Measurements from ENCODE around the gene N4BP2L2. TPM values are rescaled to one million over a fixed set of nuclear protein-coding genes. Genes with fewer than 3 reads are reported as not detected.

Gene N4BP2L2
- total and polyA plus RNA-seq, 2 of the 8 experiments (the other 6 are each of a cell fraction or from before 2014, with no cell fraction given): 14.6 to 67.6 TPM

DNA sequence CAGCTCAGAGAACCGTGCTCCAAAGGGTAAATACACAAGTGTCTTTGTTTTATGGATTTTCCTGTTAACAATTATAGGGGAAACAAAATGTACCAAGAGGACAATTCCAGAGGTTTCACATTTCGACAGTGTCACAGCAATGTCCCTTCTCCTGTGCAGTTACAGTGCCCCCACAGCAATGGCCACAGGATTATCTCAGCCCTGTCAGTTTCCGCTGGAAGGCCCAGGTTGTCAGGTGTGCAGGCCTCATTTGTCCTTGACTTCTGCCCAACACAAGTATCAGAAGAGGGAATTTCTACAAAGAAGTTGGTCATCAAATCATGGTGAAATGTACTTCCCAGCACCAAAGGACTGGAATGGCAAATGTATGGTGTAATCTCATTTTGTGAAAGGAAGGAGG, 11.2 kb upstream of the N4BP2L2 start:
- Histone ChIP-seq H4K8ac (ENCODE audit: extremely low read depth, insufficient read depth, low read length) (no peak overlapping the region), H3K56ac (replicated peaks; ENCODE audit: insufficient read length, low read depth, low read length) (no peak overlapping the region), H3K4me2 (ENCODE audit: insufficient read depth in 1 of 2, low read depth in 2 of 2, low read length in 2 of 2) (no peak overlapping the region), H3K79me2 (ENCODE audit: control insufficient read depth in 1 of 2, insufficient read depth in 2 of 2, low read length in 2 of 2) (no peaks in the 10 kb centered on the region), H3K18ac (ENCODE audit: extremely low read depth, low read length) (no peak overlapping the region), H4K5ac (ENCODE audit: insufficient read length, low read depth, low read length) (no peak overlapping the region), H2AK5ac (ENCODE audit: low read depth, low read length) (no peak overlapping the region), H3K14ac (ENCODE audit: insufficient read length) (no peak overlapping the region), H3K4me3 (ENCODE audit: extremely low read depth in 1 of 4, insufficient read depth in 2 of 4, low read depth in 3 of 4, low read length in 4 of 4) (no peak overlapping the region), H2BK12ac (ENCODE audit: low read depth, low read length) (no peak overlapping the region), H3K23me2 (ENCODE audit: low read depth, low read length) (peaks cover 2% of the 10 kb centered on the region; the same call in 1 of the 2 replicates), H3K79me1 (ENCODE audit: low read depth, low read length) (no peaks in the 10 kb centered on the region), H3K9me3 (ENCODE audit: insufficient read depth in 2 of 2, low read depth in 1 of 2, low read length in 1 of 2) (no peaks in the 10 kb centered on the region), H3K23ac (ENCODE audit: insufficient read length) (no peak overlapping the region), H4K20me1 (replicated peaks in 1 of 2; ENCODE audit: control insufficient read depth in 1 of 2, insufficient read depth in 2 of 2, low read length in 2 of 2) (no peaks in the 10 kb centered on the region), H2AFZ (ENCODE audit: low read length) (no peak overlapping the region), H2BK20ac (ENCODE audit: low read length) (no peak overlapping the region), H3K36me3 (ENCODE audit: control insufficient read depth in 2 of 4, insufficient read depth in 4 of 4, low read length in 3 of 4) (no peaks in the 10 kb centered on the region), H4K91ac (replicated peaks; ENCODE audit: insufficient read length, low read length) (no peak overlapping the region), H2BK120ac (replicated peaks; ENCODE audit: low read depth, low read length) (no peak overlapping the region), H3K27ac (ENCODE audit: low read depth, low read length) (no peak overlapping the region), H3K4me1 (replicated peaks in 1 of 4; ENCODE audit: control insufficient read depth in 3 of 4, insufficient read depth in 4 of 4, low read length in 3 of 4) (no peaks in the 10 kb centered on the region), H2BK5ac (ENCODE audit: low read depth, low read length) (no peak overlapping the region), H3K9ac (replicated peaks in 1 of 4; ENCODE audit: extremely low read depth in 1 of 4, low read depth in 3 of 4, low read length in 3 of 4) (no peak overlapping the region), H3K4ac (replicated peaks; ENCODE audit: insufficient read length, low read depth, low read length) (no peak overlapping the region), H3K27me3 (replicated peaks in 1 of 4; ENCODE audit: control insufficient read depth in 3 of 4, extremely low read depth in 1 of 4, insufficient read depth in 3 of 4, low read length in 3 of 4) (no peaks in the 10 kb centered on the region), H2BK15ac (ENCODE audit: low read length) (no peak overlapping the region)
- ChIA-PET CTCF (ENCODE audit: partially characterized antibody) (interaction anchor here (1.8 kb wide), 1 partner anchor 31 kb away, joined by 6 read pairs; no protein-coding TSS in a partner anchor), POLR2A (ENCODE audit: partially characterized antibody) (no interaction called here)
- DNase-seq (ENCODE audit: low read depth in 1 of 2, low spot score in 2 of 2): no peak
- 83% methylated on average over 3 of the region's 3 CpGs; no CpG with 5 or more reads in 1 of the 2 experiments for WGBS, 2 experiments (ENCODE audit: extremely low coverage in 1 of 2, insufficient coverage in 1 of 2, insufficient read length in 1 of 2, insufficient replicate concordance in 2 of 2, low coverage in 1 of 2, low lambda C conversion rate in 2 of 2, missing lambda C conversion rate in 1 of 2)
- FAIRE-seq: no peak
- no peak for TF ChIP-seq RXRA (IDR thresholded peaks at IDR 0.05; ENCODE audit: insufficient read depth, low read depth, low read length)
- TF ChIP-seq KDM5A (IDR thresholded peaks at IDR 0.05; ENCODE audit: low read length): no peak
- no peak for TF ChIP-seq KDM1A (IDR thresholded peaks at IDR 0.05; ENCODE audit: borderline replicate concordance, low read length)
- no peak for TF ChIP-seq SRF (IDR thresholded peaks at IDR 0.05; ENCODE audit: low read depth, low read length)
- no peak for TF ChIP-seq SP2 (IDR thresholded peaks at IDR 0.05; ENCODE audit: low read length)
- TF ChIP-seq BACH1 (IDR thresholded peaks at IDR 0.05; ENCODE audit: low read length): no peak
- TF ChIP-seq YY1 (IDR thresholded peaks at IDR 0.05; ENCODE audit: low read depth, low read length): no peak
- TF ChIP-seq EP300 (IDR thresholded peaks at IDR 0.05; ENCODE audit: borderline replicate concordance in 1 of 2, low read depth in 2 of 2, low read length in 2 of 2): no peak
- TF ChIP-seq SIN3A (conservative IDR thresholded peaks at IDR 0.05 in 1 of 2, IDR thresholded peaks at IDR 0.05 in 1 of 2; ENCODE audit: low read depth in 1 of 2, low read length in 2 of 2): no peak
- TF ChIP-seq CTCF (IDR thresholded peaks at IDR 0.05; ENCODE audit: control extremely low read depth in 1 of 3, insufficient read depth in 1 of 3, low read depth in 1 of 3, low read length in 3 of 3): no peak
- no peak for TF ChIP-seq BCL11A (IDR thresholded peaks at IDR 0.05; ENCODE audit: low read depth in 2 of 2, low read length in 2 of 2)
